AG09319 (cell line): ENCODE results near the gene CDH13.

ENCODE experiments used
- DNase-seq: peaks from one replicate; pipeline ENCODE4 v3.0.0-alpha.2; 2010; ENCODE audit warnings: low read depth; ENCODE audit errors: extremely low read depth
- TF ChIP-seq, protein P1 (sequence below): IDR thresholded peaks from 2 replicates; pipeline ENCODE4 v1.5.1; 2011; ENCODE audit warnings: low read depth, mild to moderate bottlenecking, inconsistent platforms, low read length, moderate library complexity

CDH13 gene

GRCh38 chr16:83513008-83513755 is 886.4 kb downstream of the CDH13 start:
- TF ChIP-seq, protein P1, sequence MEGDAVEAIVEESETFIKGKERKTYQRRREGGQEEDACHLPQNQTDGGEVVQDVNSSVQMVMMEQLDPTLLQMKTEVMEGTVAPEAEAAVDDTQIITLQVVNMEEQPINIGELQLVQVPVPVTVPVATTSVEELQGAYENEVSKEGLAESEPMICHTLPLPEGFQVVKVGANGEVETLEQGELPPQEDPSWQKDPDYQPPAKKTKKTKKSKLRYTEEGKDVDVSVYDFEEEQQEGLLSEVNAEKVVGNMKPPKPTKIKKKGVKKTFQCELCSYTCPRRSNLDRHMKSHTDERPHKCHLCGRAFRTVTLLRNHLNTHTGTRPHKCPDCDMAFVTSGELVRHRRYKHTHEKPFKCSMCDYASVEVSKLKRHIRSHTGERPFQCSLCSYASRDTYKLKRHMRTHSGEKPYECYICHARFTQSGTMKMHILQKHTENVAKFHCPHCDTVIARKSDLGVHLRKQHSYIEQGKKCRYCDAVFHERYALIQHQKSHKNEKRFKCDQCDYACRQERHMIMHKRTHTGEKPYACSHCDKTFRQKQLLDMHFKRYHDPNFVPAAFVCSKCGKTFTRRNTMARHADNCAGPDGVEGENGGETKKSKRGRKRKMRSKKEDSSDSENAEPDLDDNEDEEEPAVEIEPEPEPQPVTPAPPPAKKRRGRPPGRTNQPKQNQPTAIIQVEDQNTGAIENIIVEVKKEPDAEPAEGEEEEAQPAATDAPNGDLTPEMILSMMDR, result no peak
- peak; percentile 30 for DNase-seq

- DNase-seq, result no peak
- TF ChIP-seq, protein P1, result no peak
Observed at GRCh38 chr16:83515395-83515794, 888.6 kb downstream of the CDH13 start.

DNA sequence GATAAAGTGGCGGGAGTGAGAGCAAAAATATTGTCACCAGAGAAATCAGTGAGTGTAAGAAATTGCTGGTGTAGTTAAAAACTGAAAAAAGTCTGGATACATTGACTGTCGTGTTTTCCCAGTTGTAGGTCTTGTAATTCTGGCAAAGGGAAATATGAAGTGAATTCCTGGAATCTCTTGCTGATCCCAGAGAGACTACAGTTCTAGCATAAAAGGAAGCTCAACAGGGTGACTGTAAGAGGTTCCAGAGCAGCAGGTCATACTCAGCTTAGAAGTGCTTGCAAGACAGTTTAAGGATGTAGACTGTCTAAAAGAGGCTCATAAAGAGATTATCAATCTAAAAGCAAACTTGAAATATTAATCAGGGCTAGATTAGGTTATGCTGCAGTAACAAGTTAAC is 890.2 kb downstream of the CDH13 start:
- no peak for DNase-seq
- TF ChIP-seq, protein P1, result no peak

DNA sequence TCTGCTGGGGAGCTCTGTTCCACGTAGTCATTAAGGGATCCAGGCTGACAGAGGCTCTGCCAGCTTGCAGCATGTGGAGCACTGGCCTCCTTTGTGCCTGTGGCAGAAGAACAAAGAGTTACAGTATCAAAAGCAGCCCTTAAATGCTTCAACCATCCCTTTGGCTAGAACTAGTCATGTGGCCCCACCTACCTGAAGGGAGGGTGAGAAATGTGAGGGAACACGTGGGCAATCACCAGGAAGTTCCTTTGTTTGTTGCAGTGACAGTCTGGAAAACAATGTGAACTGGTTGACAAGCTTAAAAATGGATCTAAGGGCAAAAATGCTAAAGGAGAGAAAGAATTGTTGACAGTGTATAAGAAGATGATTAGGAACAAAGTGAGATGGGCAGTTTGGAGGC is 890.6 kb downstream of the CDH13 start:
- TF ChIP-seq, protein P1, result no peak
- no peak for DNase-seq

DNA sequence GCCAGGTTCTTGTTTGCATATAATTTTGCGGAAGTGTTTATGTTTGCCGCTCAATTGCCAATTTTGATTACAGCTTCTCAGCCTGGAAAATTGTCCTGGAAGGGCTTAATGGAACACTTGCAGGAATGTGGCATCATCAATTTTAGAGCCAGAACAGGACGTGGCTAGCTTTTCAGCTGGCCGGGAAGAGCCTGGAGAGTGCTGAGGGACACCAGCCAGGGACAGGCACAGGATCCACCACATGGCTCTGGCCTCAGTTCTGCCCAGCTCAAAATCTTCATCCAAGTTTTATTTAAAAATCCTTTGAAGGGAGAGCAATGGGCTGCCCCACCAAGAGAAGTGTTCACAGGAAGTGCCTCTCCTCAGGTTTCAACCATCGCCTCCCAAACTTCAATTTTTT is 893.8 kb downstream of the CDH13 start:
- DNase-seq, result no peak
- TF ChIP-seq, protein P1, result no peak

DNA sequence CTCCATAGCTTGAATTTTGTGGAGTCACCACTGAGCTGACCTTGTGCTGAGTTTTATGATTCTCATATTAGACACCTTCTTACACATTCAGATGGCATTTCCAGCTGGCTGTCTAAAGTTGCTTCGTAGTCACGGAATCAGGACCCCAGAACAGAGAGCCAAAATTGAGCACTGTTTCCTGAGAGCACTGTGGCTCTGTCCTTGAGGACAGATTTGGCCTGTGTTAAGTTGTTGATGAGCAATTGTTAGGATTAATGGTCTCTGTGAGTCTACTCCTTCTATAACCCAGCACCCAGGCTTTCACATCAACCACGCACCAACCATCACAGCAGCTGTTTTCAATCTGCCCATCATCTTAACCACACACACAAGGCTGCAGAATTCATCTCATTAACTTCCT is 903.5 kb downstream of the CDH13 start:
- peak; percentile 30 for DNase-seq
- TF ChIP-seq, protein P1, result no peak

- TF ChIP-seq, protein P1, result no peak
- DNase-seq, result no peak
Observed at GRCh38 chr16:83532634-83533033, 905.9 kb downstream of the CDH13 start.
